Keratinocyte (primary cell): ENCODE data around the gene PPP2R3C. TPM values are rescaled to one million over a fixed set of nuclear protein-coding genes. Genes with fewer than 3 reads are reported as not detected.

Experiments
- DNase-seq: peaks from one replicate; pipeline ENCODE4 v3.0.0-alpha.2; 2011; ENCODE audit warnings: low read depth, missing footprints, low spot score
- FAIRE-seq: peaks from 2 replicates; lab custom pipeline; 2011; peaks lifted over from hg19 to GRCh38; lab: Jason Lieb, UNC
- H2AFZ ChIP-seq: 2 replicates; pipeline ENCODE4 v1.6.0; 2012; ENCODE audit warnings: low read length, control low read depth, inconsistent platforms; ENCODE audit not compliant: control insufficient read depth
- H3K27ac ChIP-seq: 2 replicates; pipeline ENCODE4 v1.5.1; 2011; ENCODE audit warnings: low read length; ENCODE audit not compliant: control insufficient read depth, insufficient read depth
- H3K27me3 ChIP-seq: 3 replicates; pipeline ENCODE4 v1.6.0; 2011; ENCODE audit warnings: low read length; ENCODE audit not compliant: control insufficient read depth, insufficient read depth; ENCODE audit errors: extremely low read depth
- H3K36me3 ChIP-seq, 2 experiments: 2 replicates in 1 of 2; 3 replicates in 1 of 2; pipeline ENCODE4 v1.5.1; 2011; ENCODE audit warnings: low read length in 2 of 2, mild to moderate bottlenecking in 1 of 2; ENCODE audit not compliant: control insufficient read depth in 2 of 2, insufficient read depth in 2 of 2; ENCODE audit errors: extremely low read depth in 1 of 2
- H3K4me1 ChIP-seq: 3 replicates; pipeline ENCODE4 v1.5.1; 2011; ENCODE audit warnings: low read length; ENCODE audit not compliant: control insufficient read depth, insufficient read depth; ENCODE audit errors: extremely low read depth
- H3K4me2 ChIP-seq: 3 replicates; pipeline ENCODE4 v1.6.0; 2011; ENCODE audit warnings: low read depth, low read length; ENCODE audit not compliant: control insufficient read depth, insufficient read depth; ENCODE audit errors: extremely low read depth
- H3K4me3 ChIP-seq, 3 experiments: fragments of 200-600 bp in 1 of 3; sonication (generic) in 1 of 3; 2 replicates in 2 of 3; 3 replicates in 1 of 3; pipeline ENCODE4 v1.5.1; 2011 to 2016; ENCODE audit warnings: low read length in 3 of 3, mild to moderate bottlenecking in 3 of 3, control low read depth in 2 of 3, inconsistent platforms in 1 of 3, low read depth in 1 of 3, mixed read lengths in 1 of 3, mixed run types in 1 of 3, moderate library complexity in 1 of 3; ENCODE audit not compliant: control insufficient read depth in 2 of 3, insufficient read depth in 2 of 3; ENCODE audit errors: extremely low read depth in 1 of 3
- H3K79me2 ChIP-seq: 2 replicates; pipeline ENCODE4 v1.6.0; 2012; ENCODE audit warnings: low read length; ENCODE audit not compliant: control insufficient read depth, insufficient read depth
- H3K9ac ChIP-seq: 3 replicates; pipeline ENCODE4 v1.6.0; 2011; ENCODE audit warnings: low read length; ENCODE audit not compliant: control insufficient read depth, insufficient read depth; ENCODE audit errors: extremely low read depth
- H3K9me1 ChIP-seq: 3 replicates; pipeline ENCODE4 v1.6.0; 2011; ENCODE audit warnings: low read length; ENCODE audit not compliant: control insufficient read depth, insufficient read depth; ENCODE audit errors: extremely low read depth
- H3K9me3 ChIP-seq: 2 replicates; pipeline ENCODE4 v1.5.1; 2012; ENCODE audit warnings: low read depth, low read length; ENCODE audit not compliant: control insufficient read depth
- H4K20me1 ChIP-seq: 3 replicates; pipeline ENCODE4 v1.6.0; 2011; ENCODE audit warnings: low read length; ENCODE audit not compliant: control insufficient read depth, insufficient read depth; ENCODE audit errors: extremely low read depth
- CTCF ChIP-seq, 3 experiments: IDR thresholded peaks in 1 of 3; conservative IDR thresholded peaks in 1 of 3; optimal IDR thresholded peaks in 1 of 3; 2 replicates in 2 of 3; 3 replicates in 1 of 3; pipeline versions ENCODE3 to v1.5.1; 2011; ENCODE audit warnings: low read length in 3 of 3, mild to moderate bottlenecking in 3 of 3, moderate library complexity in 2 of 3, control low read depth in 1 of 3, inconsistent platforms in 1 of 3; ENCODE audit not compliant: insufficient read depth in 2 of 3; ENCODE audit errors: extremely low read depth in 1 of 3
- EZH2 ChIP-seq: IDR thresholded peaks from one replicate; pipeline ENCODE4 v1.6.1; 2012; ENCODE audit warnings: inconsistent platforms, mild to moderate bottlenecking, low read length, moderate library complexity
- dilution Hi-C: fragments of 300-500 bp; cut with MboI; formaldehyde crosslinking; loops from one replicate; pipeline ENCODE4 v1.7.0; 2020; ENCODE audit warnings: low sequenced_read_pairs; ENCODE audit not compliant: extremely low pct_ligation_motif_present
- polyA plus RNA-seq, 5 experiments: library from polyadenylated mRNA; depleted of rRNA in 3 of 5; stranded (reverse) in 3 of 5; stranded (forward) in 1 of 5; unstranded in 1 of 5; fragments of >200 nt; gene quantifications; 1 replicate in 1 of 5; 2 replicates in 3 of 5; 3 replicates in 1 of 5; pipeline versions ENCODE4 v1.2.1 to v1.2.3, GENCODE V29; 2011 to 2012; ENCODE audit warnings: missing spikeins in 2 of 5, low read depth in 1 of 5, low replicate concordance in 1 of 5

PPP2R3C gene
- polyA plus RNA-seq, 1 donor (not counting 4 experiments of a cell fraction or from before 2014, with no cell fraction given): 9.8 TPM

- H3K36me3 ChIP-seq: peaks cover 3 to 8% of the 10 kb centered on the region in 2 experiments
- H3K4me3 ChIP-seq: no peak overlapping the region
- H3K27me3 ChIP-seq: no peaks in the 10 kb centered on the region
- DNase-seq (no peak), FAIRE-seq (no peak)
- no peak overlapping the region for H3K4me2 ChIP-seq
- H3K27ac ChIP-seq: peak overlapping the region; percentile 89
- peaks cover 29% of the 10 kb centered on the region for H3K4me1 ChIP-seq
- no peaks in the 10 kb centered on the region for H4K20me1 ChIP-seq
- TF ChIP-seq CTCF (optimal IDR thresholded peaks at IDR 0.05 in 1 of 3, IDR thresholded peaks at IDR 0.05 in 1 of 3, conservative IDR thresholded peaks at IDR 0.05 in 1 of 3; ENCODE audit: extremely low read depth in 1 of 3, insufficient read depth in 2 of 3, low read length in 3 of 3) (no peak), EZH2 (no peak)
- peaks cover 5% of the 10 kb centered on the region for H3K79me2 ChIP-seq
- dilution Hi-C loops: no loop called here
- H3K9ac ChIP-seq: peak overlapping the region; percentile 63
- no peaks in the 10 kb centered on the region for H3K9me3 ChIP-seq
- no peaks in the 10 kb centered on the region for H3K9me1 ChIP-seq
- no peak overlapping the region for H2AFZ ChIP-seq
Measured at GRCh38 chr14:35161231-35161630, 39.4 kb upstream of the PPP2R3C start.

DNA sequence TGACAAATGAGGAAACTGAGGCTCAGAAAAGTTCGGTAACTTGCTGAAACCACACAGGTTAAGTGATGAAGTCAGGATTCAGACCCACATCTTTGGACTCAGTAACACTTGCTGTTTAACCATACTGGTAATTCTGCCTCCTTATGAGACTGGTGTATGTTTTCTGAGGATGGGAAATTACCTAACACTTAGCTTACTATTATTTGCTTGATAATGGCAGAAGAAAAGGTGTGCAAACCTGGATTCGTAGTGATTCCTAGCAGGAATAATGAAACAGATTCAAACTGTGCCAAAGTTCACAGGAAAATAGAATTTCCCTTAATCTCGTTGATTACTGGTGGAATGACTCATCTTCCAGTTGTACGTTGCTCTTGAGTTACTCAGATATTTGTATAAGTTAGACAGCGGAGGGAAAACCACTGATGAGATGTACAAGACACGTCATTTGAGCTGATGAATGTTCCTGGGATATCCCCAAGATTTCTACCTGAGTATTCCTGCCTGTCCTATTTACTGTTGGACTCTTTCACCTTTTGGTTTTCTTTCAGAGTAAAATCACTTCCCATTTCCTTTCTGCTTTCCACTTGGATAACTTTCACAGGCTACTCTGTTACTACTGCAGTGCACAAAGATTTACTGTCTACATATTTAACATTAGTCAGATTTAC lies 38.1 kb upstream of the PPP2R3C start:
- no peak for TF ChIP-seq EZH2
- no peak for TF ChIP-seq CTCF (optimal IDR thresholded peaks at IDR 0.05 in 1 of 3, IDR thresholded peaks at IDR 0.05 in 1 of 3, conservative IDR thresholded peaks at IDR 0.05 in 1 of 3; ENCODE audit: extremely low read depth in 1 of 3, insufficient read depth in 2 of 3, low read length in 3 of 3)
- Histone ChIP-seq H2AFZ (no peak overlapping the region), H3K79me2 (peaks cover 3% of the 10 kb centered on the region), H3K9me3 (no peaks in the 10 kb centered on the region), H3K9ac (peak overlapping the region; percentile 63), H3K9me1 (no peaks in the 10 kb centered on the region), H3K27me3 (no peaks in the 10 kb centered on the region), H3K4me3 (peak overlapping the region in 2 of 3 experiments; percentile 45 to 47), H4K20me1 (no peaks in the 10 kb centered on the region), H3K4me2 (peak overlapping the region; percentile 88), H3K36me3 (peaks cover 3 to 8% of the 10 kb centered on the region in 2 experiments), H3K4me1 (peaks cover 42% of the 10 kb centered on the region), H3K27ac (peak overlapping the region; percentile 89)
- FAIRE-seq (peak; percentile 88), DNase-seq (peak; percentile 69)
- dilution Hi-C loops: no loop called here
